Astrocyte (in vitro differentiated cells and primary cell): Measurements from ENCODE around the gene CCDC175. TPM values are rescaled to one million over a fixed set of nuclear protein-coding genes. Genes with fewer than 3 reads are reported as not detected.

ENCODE experiments used
- DNase-seq: peaks from one replicate; pipeline ENCODE4 v3.0.0-alpha.2; 2010; ENCODE audit warnings: low read depth
- FAIRE-seq: peaks from 2 replicates; lab custom pipeline; 2011; peaks lifted over from hg19 to GRCh38; lab: Jason Lieb, UNC
- H2AFZ ChIP-seq: 2 replicates; pipeline ENCODE4 v1.6.0; 2012; ENCODE audit warnings: low read depth, low read length, inconsistent platforms
- H3K27ac ChIP-seq: 2 replicates; pipeline ENCODE4 v1.5.1; 2011; ENCODE audit warnings: low read depth, low read length, inconsistent platforms
- H3K27me3 ChIP-seq: 2 replicates; pipeline ENCODE4 v1.6.0; 2011; ENCODE audit warnings: low read length, inconsistent platforms; ENCODE audit not compliant: insufficient read depth
- H3K36me3 ChIP-seq: 2 replicates; pipeline ENCODE4 v1.5.1; 2011; ENCODE audit warnings: low read length, inconsistent platforms; ENCODE audit not compliant: insufficient read depth
- H3K4me1 ChIP-seq: 2 replicates; pipeline ENCODE4 v1.5.1; 2011; ENCODE audit warnings: low read length, inconsistent platforms; ENCODE audit not compliant: insufficient read depth
- H3K4me2 ChIP-seq: 2 replicates; pipeline ENCODE4 v1.6.0; 2012; ENCODE audit warnings: low read length, inconsistent platforms
- H3K4me3 ChIP-seq: 2 replicates; pipeline ENCODE4 v1.5.1; 2011; ENCODE audit warnings: low read depth, mild to moderate bottlenecking, low read length, inconsistent platforms; ENCODE audit not compliant: insufficient read depth
- H3K79me2 ChIP-seq: 2 replicates; pipeline ENCODE4 v1.6.0; 2012; ENCODE audit warnings: mild to moderate bottlenecking, low read length, inconsistent platforms; ENCODE audit not compliant: insufficient read depth
- H3K9ac ChIP-seq: 2 replicates; pipeline ENCODE4 v1.6.0; 2012; ENCODE audit warnings: mild to moderate bottlenecking, low read length, inconsistent platforms
- H3K9me3 ChIP-seq: 2 replicates; pipeline ENCODE4 v1.5.1; 2012; ENCODE audit warnings: low read depth, mild to moderate bottlenecking, low read length, inconsistent platforms; ENCODE audit not compliant: insufficient read depth
- H4K20me1 ChIP-seq: 2 replicates; pipeline ENCODE4 v1.6.0; 2012; ENCODE audit warnings: low read length, inconsistent platforms; ENCODE audit not compliant: insufficient read depth
- H3K27ac Mint-ChIP-seq: one replicate; pipeline ENCODE4 v1.8.0; 2021; ENCODE audit warnings: mild to moderate bottlenecking, mixed read lengths; ENCODE audit not compliant: unreplicated experiment
- H3K27me3 Mint-ChIP-seq: one replicate; pipeline ENCODE4 v1.8.0; 2021; ENCODE audit warnings: low read depth, mixed read lengths; ENCODE audit not compliant: unreplicated experiment
- H3K36me3 Mint-ChIP-seq: one replicate; pipeline ENCODE4 v1.8.0; 2021; ENCODE audit warnings: low read depth, mixed read lengths; ENCODE audit not compliant: unreplicated experiment
- H3K4me1 Mint-ChIP-seq: one replicate; pipeline ENCODE4 v1.8.0; 2021; ENCODE audit warnings: low read depth, mixed read lengths; ENCODE audit not compliant: unreplicated experiment
- H3K4me3 Mint-ChIP-seq: one replicate; pipeline ENCODE4 v1.8.0; 2021; ENCODE audit warnings: mild to moderate bottlenecking, moderate library complexity, mixed read lengths; ENCODE audit not compliant: unreplicated experiment
- H3K9me3 Mint-ChIP-seq: one replicate; pipeline ENCODE4 v1.8.0; 2021; ENCODE audit warnings: mild to moderate bottlenecking, mixed read lengths; ENCODE audit not compliant: unreplicated experiment
- CTCF ChIP-seq: IDR thresholded peaks from 2 replicates; pipeline ENCODE4 v1.5.1; 2011; ENCODE audit warnings: low read depth, mild to moderate bottlenecking, inconsistent platforms, low read length, moderate library complexity; ENCODE audit not compliant: insufficient read depth
- EZH2 ChIP-seq: IDR thresholded peaks from 2 replicates; pipeline ENCODE4 v1.6.1; 2012; ENCODE audit warnings: mild to moderate bottlenecking, low read length, inconsistent platforms; ENCODE audit not compliant: insufficient read depth
- total RNA-seq: library from RNA; stranded (reverse); gene quantifications from 2 replicates; pipeline ENCODE4 v1.2.1, GENCODE V29; 2021

CCDC175 gene
- total RNA-seq, 1 donor from 2014 or later, result not detected

GRCh38 chr14:59492384-59492783 is 84.2 kb downstream of the CCDC175 start:
- Histone ChIP-seq H2AFZ (no peak overlapping the region), H3K9me3 (no peaks in the 10 kb centered on the region), H3K4me3 (no peak overlapping the region), H3K79me2 (peaks cover 33% of the 10 kb centered on the region), H3K9ac (no peak overlapping the region), H3K4me2 (no peak overlapping the region), H3K27me3 (no peaks in the 10 kb centered on the region), H3K27ac (no peak overlapping the region), H3K36me3 (peaks cover 34% of the 10 kb centered on the region), H3K4me1 (no peaks in the 10 kb centered on the region), H4K20me1 (peaks cover 31% of the 10 kb centered on the region)
- H3K27me3 Mint-ChIP-seq, result no peaks in the 10 kb centered on the region
- H3K4me1 Mint-ChIP-seq, result peaks cover 17% of the 10 kb centered on the region
- FAIRE-seq, result no peak
- TF ChIP-seq EZH2, result no peak
- no peak for TF ChIP-seq CTCF
- no peak for DNase-seq
- no peaks in the 10 kb centered on the region for H3K9me3 Mint-ChIP-seq
- H3K27ac Mint-ChIP-seq, result no peak overlapping the region
- no peak overlapping the region for H3K4me3 Mint-ChIP-seq
- peaks cover 6% of the 10 kb centered on the region for H3K36me3 Mint-ChIP-seq

DNA sequence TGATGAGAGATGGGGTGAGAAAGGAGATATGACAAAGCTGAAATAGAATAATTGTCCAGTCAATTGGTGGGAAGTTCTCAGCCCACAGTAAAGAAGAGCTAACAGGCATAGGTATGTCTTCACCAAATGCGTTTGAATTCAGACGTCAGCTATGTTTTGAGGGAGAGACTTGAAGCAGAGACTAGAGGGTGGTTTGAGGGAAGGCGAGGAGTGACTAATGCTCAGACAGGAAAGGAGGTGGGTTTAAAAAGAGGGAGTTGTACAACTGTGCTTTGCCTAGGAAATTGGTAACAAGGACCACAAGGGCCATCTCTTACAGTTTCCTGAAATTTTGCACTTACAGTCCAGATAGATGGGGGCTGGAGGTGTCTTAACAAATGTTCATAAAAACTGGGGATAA is 85.9 kb downstream of the CCDC175 start:
- Mint-ChIP-seq H3K27ac (peak overlapping the region; percentile 12), H3K9me3 (no peaks in the 10 kb centered on the region), H3K4me3 (peak overlapping the region; percentile 4), H3K27me3 (no peaks in the 10 kb centered on the region), H3K4me1 (peaks cover 17% of the 10 kb centered on the region), H3K36me3 (peaks cover 6% of the 10 kb centered on the region)
- peaks cover 28% of the 10 kb centered on the region for H4K20me1 ChIP-seq
- H3K4me2 ChIP-seq, result no peak overlapping the region
- H2AFZ ChIP-seq, result no peak overlapping the region
- no peaks in the 10 kb centered on the region for H3K27me3 ChIP-seq
- FAIRE-seq (no peak), DNase-seq (peak; percentile 14)
- H3K4me3 ChIP-seq, result no peak overlapping the region
- H3K9me3 ChIP-seq, result no peaks in the 10 kb centered on the region
- H3K79me2 ChIP-seq, result peaks cover 48% of the 10 kb centered on the region
- H3K4me1 ChIP-seq, result no peaks in the 10 kb centered on the region
- peaks cover 29% of the 10 kb centered on the region for H3K36me3 ChIP-seq
- TF ChIP-seq EZH2 (no peak), CTCF (no peak)
- no peak overlapping the region for H3K9ac ChIP-seq
- H3K27ac ChIP-seq, result no peak overlapping the region

- H3K27me3 ChIP-seq, result no peaks in the 10 kb centered on the region
- H3K27ac ChIP-seq, result peak overlapping the region; percentile 96
- H3K9me3 ChIP-seq, result no peaks in the 10 kb centered on the region
- peak overlapping the region; percentile 96 for H3K9ac ChIP-seq
- Mint-ChIP-seq H3K4me3 (peak overlapping the region; percentile 99), H3K4me1 (peaks cover 29% of the 10 kb centered on the region), H3K27me3 (no peaks in the 10 kb centered on the region), H3K9me3 (no peaks in the 10 kb centered on the region), H3K36me3 (peaks cover 4% of the 10 kb centered on the region), H3K27ac (peak overlapping the region; percentile 82)
- peak overlapping the region; percentile 85 for H3K4me3 ChIP-seq
- FAIRE-seq, result no peak
- TF ChIP-seq EZH2, result no peak
- no peak for TF ChIP-seq CTCF
- peak overlapping the region; percentile 94 for H3K4me2 ChIP-seq
- H3K79me2 ChIP-seq, result peaks cover 96% of the 10 kb centered on the region
- H3K4me1 ChIP-seq, result peaks cover 26% of the 10 kb centered on the region
- H4K20me1 ChIP-seq, result peaks cover 22% of the 10 kb centered on the region
- peak; percentile 32 for DNase-seq
- peak overlapping the region; percentile 90 for H2AFZ ChIP-seq
- peaks cover 9% of the 10 kb centered on the region for H3K36me3 ChIP-seq
These were observed 91.9 kb downstream of the CCDC175 start for GRCh38 chr14:59484639-59485175.
